ENCODE measurements around the gene GLDN.
"Not testable (repeated sequence)": the region's sequence is repeated elsewhere in the genome, so short reads cannot be mapped to it uniquely, and the experiment has no call there.

GLDN gene

GRCh38 chr15:51443282-51443914 lies 101.9 kb downstream of the GLDN start:
- no CpG with 5 or more reads among the region's 4 CpGs for WGBS (ENCODE audit: insufficient coverage, insufficient read length)
- no peak for DNase-seq (ENCODE audit: low read depth, low spot score)
- Histone ChIP-seq H3K4me3 (ENCODE audit: low read length) (no peak overlapping the region), H3K27ac (ENCODE audit: low read length) (no peak overlapping the region), H3K36me3 (ENCODE audit: control insufficient read depth, insufficient read depth, low read length) (no peaks in the 10 kb centered on the region), H3K27me3 (ENCODE audit: control insufficient read depth, insufficient read depth, low read length) (no peaks in the 10 kb centered on the region), H3K4me1 (ENCODE audit: control insufficient read depth, insufficient read depth, low read length) (no peaks in the 10 kb centered on the region), H3K9me3 (ENCODE audit: control insufficient read depth, insufficient read depth, low read length) (no peaks in the 10 kb centered on the region; the same call in 1 of the 2 replicates)

GRCh38 chr15:51444112-51444511 lies 102.7 kb downstream of the GLDN start:
- Histone ChIP-seq H3K9me3 (ENCODE audit: control insufficient read depth, insufficient read depth, low read length) (no peaks in the 10 kb centered on the region; the same call in 1 of the 2 replicates), H3K27me3 (ENCODE audit: control insufficient read depth, insufficient read depth, low read length) (no peaks in the 10 kb centered on the region), H3K36me3 (ENCODE audit: control insufficient read depth, insufficient read depth, low read length) (no peaks in the 10 kb centered on the region), H3K4me3 (ENCODE audit: low read length) (no peak overlapping the region), H3K27ac (ENCODE audit: low read length) (no peak overlapping the region), H3K4me1 (ENCODE audit: control insufficient read depth, insufficient read depth, low read length) (no peaks in the 10 kb centered on the region)
- no peak for DNase-seq (ENCODE audit: low read depth, low spot score)
- no CpG with 5 or more reads among the region's 1 CpG for WGBS (ENCODE audit: insufficient coverage, insufficient read length)

- no CpG with 5 or more reads among the region's 1 CpG for WGBS (ENCODE audit: insufficient coverage, insufficient read length)
- Histone ChIP-seq H3K36me3 (ENCODE audit: control insufficient read depth, insufficient read depth, low read length) (no peaks in the 10 kb centered on the region), H3K4me1 (ENCODE audit: control insufficient read depth, insufficient read depth, low read length) (no peaks in the 10 kb centered on the region), H3K27me3 (ENCODE audit: control insufficient read depth, insufficient read depth, low read length) (no peaks in the 10 kb centered on the region), H3K4me3 (ENCODE audit: low read length) (no peak overlapping the region), H3K27ac (ENCODE audit: low read length) (no peak overlapping the region), H3K9me3 (ENCODE audit: control insufficient read depth, insufficient read depth, low read length) (no peaks in the 10 kb centered on the region; the same call in 1 of the 2 replicates)
- no peak for DNase-seq (ENCODE audit: low read depth, low spot score)
These were observed 103.4 kb downstream of the GLDN start for GRCh38 chr15:51444807-51445206.

- H3K36me3 ChIP-seq (ENCODE audit: control insufficient read depth, insufficient read depth, low read length); H3K9me3 ChIP-seq (ENCODE audit: control insufficient read depth, insufficient read depth, low read length): not testable (repeated sequence)
These were observed 104.7 kb downstream of the GLDN start for GRCh38 chr15:51446029-51446744.

GRCh38 chr15:51447855-51448621 lies 106.6 kb downstream of the GLDN start:
- no CpG with 5 or more reads among the region's 4 CpGs for WGBS (ENCODE audit: insufficient coverage, insufficient read length)
- Histone ChIP-seq H3K27ac (ENCODE audit: low read length) (no peak overlapping the region), H3K4me1 (ENCODE audit: control insufficient read depth, insufficient read depth, low read length) (no peaks in the 10 kb centered on the region), H3K36me3 (ENCODE audit: control insufficient read depth, insufficient read depth, low read length) (no peaks in the 10 kb centered on the region), H3K27me3 (ENCODE audit: control insufficient read depth, insufficient read depth, low read length) (no peaks in the 10 kb centered on the region), H3K9me3 (ENCODE audit: control insufficient read depth, insufficient read depth, low read length) (no peaks in the 10 kb centered on the region), H3K4me3 (ENCODE audit: low read length) (no peak overlapping the region)
- DNase-seq (ENCODE audit: low read depth, low spot score): no peak

More at GRCh38 chr15:51446029-51446744, 104.7 kb downstream of the GLDN start:
- not testable (repeated sequence) for H3K4me3 ChIP-seq (ENCODE audit: low read length); H3K27me3 ChIP-seq (ENCODE audit: control insufficient read depth, insufficient read depth, low read length); H3K4me1 ChIP-seq (ENCODE audit: control insufficient read depth, insufficient read depth, low read length); H3K27ac ChIP-seq (ENCODE audit: low read length); DNase-seq (ENCODE audit: low read depth, low spot score)
- no CpG with 5 or more reads among the region's 5 CpGs for WGBS (ENCODE audit: insufficient coverage, insufficient read length)

- H3K27me3 ChIP-seq (ENCODE audit: control insufficient read depth, insufficient read depth, low read length): no peaks in the 10 kb centered on the region
- H3K27ac ChIP-seq (ENCODE audit: low read length): no peak overlapping the region
- no peaks in the 10 kb centered on the region for H3K4me1 ChIP-seq (ENCODE audit: control insufficient read depth, insufficient read depth, low read length)
- no peaks in the 10 kb centered on the region for H3K9me3 ChIP-seq (ENCODE audit: control insufficient read depth, insufficient read depth, low read length)
- no peak overlapping the region for H3K4me3 ChIP-seq (ENCODE audit: low read length)
- no peak for DNase-seq (ENCODE audit: low read depth, low spot score)
- no CpG with 5 or more reads among the region's 7 CpGs for WGBS (ENCODE audit: insufficient coverage, insufficient read length)
- no peaks in the 10 kb centered on the region for H3K36me3 ChIP-seq (ENCODE audit: control insufficient read depth, insufficient read depth, low read length)
These were observed 107.4 kb downstream of the GLDN start for GRCh38 chr15:51448622-51449399.

GRCh38 chr15:51450001-51450400 lies 108.5 kb downstream of the GLDN start:
- WGBS (ENCODE audit: insufficient coverage, insufficient read length): no CpG with 5 or more reads among the region's 6 CpGs
- Histone ChIP-seq H3K27me3 (ENCODE audit: control insufficient read depth, insufficient read depth, low read length) (no peaks in the 10 kb centered on the region), H3K4me1 (ENCODE audit: control insufficient read depth, insufficient read depth, low read length) (no peaks in the 10 kb centered on the region), H3K36me3 (ENCODE audit: control insufficient read depth, insufficient read depth, low read length) (no peaks in the 10 kb centered on the region), H3K27ac (ENCODE audit: low read length) (no peak overlapping the region), H3K4me3 (ENCODE audit: low read length) (no peak overlapping the region), H3K9me3 (ENCODE audit: control insufficient read depth, insufficient read depth, low read length) (no peaks in the 10 kb centered on the region)
- no peak for DNase-seq (ENCODE audit: low read depth, low spot score)
